Dermis blood vessel endothelial cell (primary cell): ENCODE data around the gene ZNF770. TPM values are rescaled to one million over a fixed set of nuclear protein-coding genes. Genes with fewer than 3 reads are reported as not detected.
A peak's percentile ranks its signal among the peaks of the same experiment; 100 is the strongest.

Source experiments
- DNase-seq: peaks from one replicate; pipeline ENCODE4 v3.0.0; 2010
- total RNA-seq: library from RNA; depleted of rRNA; stranded (reverse); fragments of >200 nt; gene quantifications from 2 replicates; pipeline ENCODE4 v1.2.3, GENCODE V29; 2014

ZNF770 gene, protein sequence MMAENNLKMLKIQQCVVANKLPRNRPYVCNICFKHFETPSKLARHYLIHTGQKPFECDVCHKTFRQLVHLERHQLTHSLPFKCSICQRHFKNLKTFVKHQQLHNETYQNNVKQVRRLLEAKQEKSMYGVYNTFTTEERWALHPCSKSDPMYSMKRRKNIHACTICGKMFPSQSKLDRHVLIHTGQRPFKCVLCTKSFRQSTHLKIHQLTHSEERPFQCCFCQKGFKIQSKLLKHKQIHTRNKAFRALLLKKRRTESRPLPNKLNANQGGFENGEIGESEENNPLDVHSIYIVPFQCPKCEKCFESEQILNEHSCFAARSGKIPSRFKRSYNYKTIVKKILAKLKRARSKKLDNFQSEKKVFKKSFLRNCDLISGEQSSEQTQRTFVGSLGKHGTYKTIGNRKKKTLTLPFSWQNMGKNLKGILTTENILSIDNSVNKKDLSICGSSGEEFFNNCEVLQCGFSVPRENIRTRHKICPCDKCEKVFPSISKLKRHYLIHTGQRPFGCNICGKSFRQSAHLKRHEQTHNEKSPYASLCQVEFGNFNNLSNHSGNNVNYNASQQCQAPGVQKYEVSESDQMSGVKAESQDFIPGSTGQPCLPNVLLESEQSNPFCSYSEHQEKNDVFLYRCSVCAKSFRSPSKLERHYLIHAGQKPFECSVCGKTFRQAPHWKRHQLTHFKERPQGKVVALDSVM
- total RNA-seq: 26.5 and 41.0 TPM in 2 replicates

GRCh38 chr15:34988027-34988902 lies at the start of gene ZNF770:
Gene ZNF770 (minus strand): TSS chr15:34988287. CDS start chr15:34983434, 4,853 bp downstream.
- peak; percentile 88 for DNase-seq

DNA sequence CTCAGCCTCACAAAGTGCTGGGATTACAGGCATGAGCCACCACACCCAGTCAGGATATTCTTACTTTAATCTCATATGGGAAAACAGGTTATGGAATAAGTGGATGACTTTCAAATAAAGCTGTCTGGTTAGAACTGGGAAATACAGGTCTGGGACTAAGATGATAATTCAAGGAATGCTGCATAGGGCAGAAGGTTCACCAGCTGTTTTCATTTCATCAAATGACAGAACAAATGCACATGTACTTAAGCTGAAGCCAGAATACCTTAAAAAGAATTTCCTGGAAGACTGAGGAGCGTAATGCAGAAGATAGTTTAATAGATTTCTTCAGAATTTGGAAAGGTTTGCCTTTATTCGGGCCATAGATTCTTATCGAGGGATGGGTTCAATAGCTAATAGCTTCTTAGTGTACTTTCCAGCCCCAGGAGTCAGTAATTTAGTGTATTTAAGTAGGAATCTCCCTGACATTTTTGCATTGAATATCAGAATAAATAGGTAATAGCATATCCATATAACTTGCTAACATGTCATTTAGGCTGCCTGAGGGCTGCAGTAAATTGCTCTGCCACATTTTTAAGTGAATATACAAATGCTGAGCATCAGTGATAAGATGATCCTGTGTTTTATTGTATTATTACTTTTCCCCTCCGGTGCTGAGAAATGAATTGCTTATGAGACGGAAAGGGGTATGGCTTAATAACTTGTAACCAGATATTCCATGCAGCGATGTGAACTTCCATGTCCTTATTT lies 40.3 kb upstream of the ZNF770 start:
- DNase-seq: no peak

DNA sequence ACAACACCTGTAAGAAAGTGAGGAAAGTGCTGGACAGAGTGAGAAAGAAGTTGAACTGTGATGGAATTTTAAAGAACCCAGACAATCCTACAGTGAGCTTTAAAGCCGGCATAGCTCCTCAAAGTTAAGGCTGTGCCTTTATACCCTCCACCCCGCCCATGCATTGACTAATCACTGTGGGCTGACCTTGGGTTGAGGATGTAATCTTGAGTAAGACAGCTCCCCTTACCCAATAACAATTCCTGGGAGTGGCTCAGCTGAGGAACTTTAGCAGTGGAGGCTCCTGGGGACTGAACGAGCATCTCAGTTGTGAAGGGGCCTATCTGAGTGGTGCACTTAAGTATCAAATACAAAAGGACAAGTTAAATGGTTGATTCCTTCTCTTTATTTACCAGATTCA lies 35.7 kb upstream of the ZNF770 start:
- no peak for DNase-seq

DNA sequence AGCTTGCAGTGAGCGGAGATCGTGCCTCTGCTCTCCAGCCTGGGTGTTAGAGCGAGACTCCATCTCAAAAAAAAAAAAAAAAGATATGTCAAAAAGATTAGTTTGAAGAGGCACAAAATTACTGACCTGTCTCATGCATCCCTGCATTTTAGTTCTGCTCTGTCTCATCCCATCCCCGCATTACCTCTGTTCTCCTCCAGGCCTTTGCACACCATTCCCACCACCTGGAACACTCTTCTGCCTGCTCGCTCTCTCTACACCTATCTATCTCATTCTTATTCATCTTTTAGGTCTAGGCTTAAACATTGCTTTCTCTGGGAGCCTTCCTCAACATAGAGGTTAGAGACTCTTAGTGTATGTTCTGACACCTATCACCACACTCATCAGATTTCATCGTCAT lies 32.9 kb upstream of the ZNF770 start:
- DNase-seq: no peak

DNA sequence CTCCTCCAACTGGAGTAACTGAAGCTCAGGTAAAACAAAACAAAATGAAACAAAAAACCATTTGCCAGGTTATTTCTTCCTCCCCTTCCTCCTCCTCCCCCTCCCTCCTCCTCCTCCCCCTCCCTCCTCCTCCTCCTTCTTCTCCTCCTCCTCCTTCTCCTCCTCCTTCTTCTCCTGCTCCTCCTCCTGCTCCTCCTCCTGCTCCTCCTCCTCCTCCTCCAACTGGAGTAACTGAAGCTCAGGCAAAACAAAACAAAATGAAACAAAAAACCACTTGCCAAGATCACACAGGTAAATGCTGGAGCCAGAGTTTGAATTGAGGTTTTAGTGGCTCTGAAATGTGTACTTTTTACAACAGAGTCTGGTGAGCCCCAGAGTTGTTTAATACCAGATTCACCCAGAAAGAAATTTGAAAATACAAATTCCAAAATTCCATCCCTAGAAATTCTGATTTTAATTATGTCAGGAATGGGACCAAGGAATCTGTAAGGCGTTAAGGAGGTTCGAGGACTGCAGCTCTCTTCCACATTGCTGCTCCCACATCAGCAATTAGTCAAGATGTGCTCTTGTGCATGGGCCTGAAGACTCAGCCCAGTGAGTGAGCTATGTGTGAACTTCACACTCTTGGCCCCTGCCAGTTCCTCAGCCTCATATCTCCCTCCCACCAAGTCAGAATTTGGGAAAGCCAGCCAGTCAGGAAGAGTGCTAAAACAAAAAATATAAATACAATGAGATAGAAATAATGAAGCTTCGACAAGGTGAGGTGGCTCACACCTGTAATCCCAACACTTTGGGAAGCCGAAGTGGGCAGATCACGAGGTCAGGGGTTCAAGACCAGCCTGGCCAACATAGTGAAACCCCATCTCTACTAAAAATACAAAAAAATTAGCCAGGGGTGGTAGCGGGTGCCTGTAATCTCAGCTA lies 31.6 kb upstream of the ZNF770 start:
- DNase-seq: no peak

GRCh38 chr15:35014241-35014640 lies 26.2 kb upstream of the ZNF770 start:
- no peak for DNase-seq

GRCh38 chr15:35013370-35013769 lies 25.3 kb upstream of the ZNF770 start:
- no peak for DNase-seq

- no peak for DNase-seq
Observed at GRCh38 chr15:35007397-35007796, 19.3 kb upstream of the ZNF770 start.

DNA sequence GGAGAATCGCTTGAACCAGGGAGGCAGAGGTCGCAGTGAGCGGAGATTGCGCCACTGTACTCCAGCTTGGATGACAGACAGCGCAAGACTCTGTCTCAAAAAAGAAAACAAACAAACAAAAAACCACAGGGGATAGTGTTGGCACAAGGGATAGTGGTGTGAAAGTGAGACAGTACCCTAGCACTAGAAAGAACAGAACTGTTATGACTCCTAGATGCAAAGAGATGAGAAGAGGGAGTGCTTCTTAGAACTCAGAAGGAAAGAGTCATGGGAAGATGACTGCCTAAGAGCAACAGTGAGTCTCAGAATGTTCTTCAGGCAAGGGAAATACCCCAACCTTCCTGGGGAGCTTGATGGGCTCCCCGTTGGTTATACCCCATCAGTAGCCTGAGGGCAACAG lies 17.8 kb upstream of the ZNF770 start:
- DNase-seq: no peak

- DNase-seq: no peak
Observed at GRCh38 chr15:35003928-35004327, 15.8 kb upstream of the ZNF770 start.

DNA sequence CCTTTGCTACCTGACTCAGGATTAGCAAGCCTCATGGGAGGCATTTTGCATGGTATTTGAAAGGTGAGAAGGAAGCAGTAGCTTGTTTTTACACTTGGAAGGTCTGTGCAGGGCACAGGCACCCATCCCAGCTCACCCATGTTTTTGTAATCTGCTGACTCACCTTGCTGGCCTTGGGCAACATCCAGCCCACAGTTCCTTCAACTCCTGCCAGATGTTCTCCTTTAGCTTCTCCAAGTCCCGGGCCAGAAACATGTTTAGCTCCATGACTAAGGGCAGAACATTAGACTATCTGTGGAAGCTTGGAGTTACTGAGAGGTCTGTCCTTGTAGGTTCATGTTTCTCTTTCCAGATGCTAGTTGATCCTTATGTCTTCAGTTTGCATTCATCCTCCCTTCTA lies 12.4 kb upstream of the ZNF770 start:
- no peak for DNase-seq

GRCh38 chr15:34999906-35000305 lies 11.8 kb upstream of the ZNF770 start:
- DNase-seq: no peak

GRCh38 chr15:34994925-34995324 lies 6.8 kb upstream of the ZNF770 start:
- no peak for DNase-seq

DNA sequence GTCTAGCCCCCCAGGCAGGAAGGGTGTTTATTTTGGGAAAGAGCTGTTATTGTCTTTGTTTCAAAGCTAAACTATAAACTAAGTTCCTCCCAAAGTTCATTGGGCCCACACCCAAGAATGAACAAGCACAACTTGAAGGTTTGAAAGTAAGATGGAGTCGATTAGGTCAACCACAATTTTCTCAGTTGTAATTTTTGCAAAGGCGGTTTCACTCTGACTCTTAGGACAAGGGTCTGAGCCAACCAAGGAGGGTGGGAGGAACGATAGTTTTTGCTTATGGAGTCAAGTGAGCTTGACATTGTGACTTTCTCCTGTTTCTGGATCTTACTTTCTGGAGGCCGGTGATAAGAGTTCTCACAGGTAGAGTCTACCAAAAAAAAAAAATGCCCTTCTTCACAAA lies 5.8 kb upstream of the ZNF770 start:
- DNase-seq: no peak

DNA sequence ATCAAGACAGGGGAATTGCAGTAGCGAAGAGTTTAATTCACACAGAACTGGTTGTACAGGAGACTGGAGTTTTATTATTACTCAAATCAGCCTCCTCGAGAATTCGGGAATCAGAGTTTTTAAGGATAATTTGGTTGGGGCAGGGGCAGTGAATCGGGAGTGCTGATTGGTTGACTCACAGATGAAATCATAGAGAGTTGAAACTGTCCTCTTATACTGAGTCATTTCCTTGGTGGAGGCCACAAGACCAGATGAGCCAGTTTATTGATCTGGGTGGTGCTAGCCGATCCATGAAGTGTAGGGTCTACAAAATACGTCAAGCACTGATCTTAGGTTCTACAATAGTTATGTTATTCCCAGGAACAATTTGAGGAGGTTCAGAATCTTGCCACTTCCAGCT lies 5.3 kb upstream of the ZNF770 start:
- no peak for DNase-seq

GRCh38 chr15:34987609-34988026 lies 469 bp downstream of the ZNF770 start:
- no peak for DNase-seq

DNA sequence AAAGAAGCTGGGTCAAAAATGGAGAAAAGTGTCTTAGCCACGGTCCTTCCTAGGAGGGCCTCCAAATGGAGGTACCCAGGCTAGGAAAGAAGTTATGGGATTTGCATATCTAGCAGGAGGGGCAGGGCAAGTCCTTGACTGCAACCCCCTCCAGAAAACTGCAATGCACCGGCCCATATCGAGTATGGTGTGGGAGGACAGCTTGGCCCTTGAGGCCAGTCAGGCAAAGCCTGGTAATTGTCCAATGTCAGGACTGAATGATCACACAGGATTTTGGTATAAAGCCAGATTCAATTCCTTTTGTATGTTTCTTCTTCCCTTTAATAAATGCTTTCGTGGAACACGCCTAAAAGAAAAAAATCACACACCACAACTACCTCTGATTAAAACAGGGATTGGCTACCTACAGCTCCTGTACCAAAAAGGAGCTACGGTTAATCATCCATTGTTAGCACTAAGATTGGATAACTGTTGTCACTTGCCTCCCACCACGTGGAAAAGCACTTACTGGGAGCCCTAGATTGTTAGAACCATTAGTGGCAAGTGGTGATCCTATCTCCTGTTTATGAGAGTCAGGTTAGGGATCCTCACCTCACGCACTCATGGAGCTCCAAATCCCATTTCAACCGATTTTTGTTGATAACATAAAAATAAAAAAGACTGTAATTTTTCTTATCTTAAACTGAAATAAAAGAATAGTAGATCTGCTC lies 1.2 kb downstream of the ZNF770 start:
- DNase-seq: peak; percentile 31

DNA sequence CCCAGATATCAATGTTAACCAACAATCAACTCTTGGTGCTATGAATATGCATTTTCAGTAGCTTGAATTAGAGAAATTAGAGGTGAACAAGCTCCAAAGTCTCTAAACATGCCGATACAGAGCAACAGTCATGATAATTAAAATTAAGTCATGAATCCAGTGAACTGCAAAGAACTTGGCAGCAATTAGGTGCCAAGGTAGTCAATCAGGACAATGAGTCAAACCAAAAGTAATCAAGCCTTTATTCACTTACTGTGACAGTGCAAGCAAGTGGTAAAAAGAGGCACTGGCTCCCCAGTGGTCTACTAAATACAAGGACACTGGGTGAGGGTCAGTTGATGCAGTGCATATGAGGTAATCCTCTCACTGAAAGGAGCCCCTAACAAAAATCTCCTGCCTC lies 1.8 kb downstream of the ZNF770 start:
- DNase-seq: no peak

DNA sequence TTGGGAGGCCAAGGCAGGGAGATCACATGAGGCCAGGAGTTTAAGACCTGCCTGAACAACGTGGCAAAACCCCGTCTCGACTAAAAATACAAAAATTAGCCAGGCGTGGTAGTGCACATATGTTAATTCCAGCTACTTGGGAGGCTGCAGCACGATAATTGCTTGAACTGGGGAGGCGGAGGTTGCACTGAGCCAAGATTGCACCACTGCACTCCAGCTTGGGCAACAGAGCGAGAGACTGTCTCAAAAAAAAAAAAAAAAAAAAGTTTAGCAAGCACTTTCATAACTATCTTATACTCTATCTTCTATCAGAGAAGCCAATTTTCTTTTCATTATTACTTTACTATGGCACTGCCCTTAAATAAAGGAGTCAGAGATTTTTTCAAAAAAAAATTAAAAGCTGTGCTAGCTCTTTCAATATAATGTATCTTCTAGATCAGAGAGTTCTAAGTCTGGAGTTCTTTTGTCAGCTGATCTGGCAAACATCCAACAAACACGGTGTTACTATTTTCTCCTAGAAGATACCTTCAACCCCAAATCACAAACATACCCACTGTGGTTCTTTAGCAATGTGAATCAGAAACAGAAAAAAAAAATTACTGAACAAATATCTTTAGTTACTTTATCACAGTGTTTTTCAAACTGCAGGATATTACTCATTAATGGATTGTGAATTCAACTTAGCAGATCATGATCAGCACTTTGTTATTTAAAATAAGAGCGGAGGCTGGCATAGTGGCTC lies 3.0 kb downstream of the ZNF770 start:
- DNase-seq: peak; percentile 80

DNA sequence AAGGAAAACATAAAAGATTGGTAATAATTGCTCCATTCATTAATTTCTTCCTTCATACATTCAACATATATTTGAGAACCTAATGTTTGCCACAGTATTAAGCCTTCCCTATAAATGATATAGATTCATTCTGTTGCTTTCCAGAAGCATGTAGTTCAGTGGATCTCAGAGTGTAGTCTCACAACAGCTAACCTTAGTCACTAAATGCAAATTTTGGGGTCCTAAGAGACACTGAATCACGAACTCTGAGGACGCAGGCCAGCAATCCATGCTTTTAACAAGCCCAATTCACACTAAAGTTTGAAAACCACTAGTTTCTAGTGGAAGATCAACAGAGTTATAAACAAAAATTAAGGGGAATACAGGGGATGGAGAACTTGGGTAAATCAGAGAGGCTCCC lies 11.3 kb downstream of the ZNF770 start:
- no peak for DNase-seq
